HL-60 (cell line): ENCODE results near the gene MSH5.

Experiments
- DNase-seq, 2 experiments: peaks; one replicate each; pipeline ENCODE4 v3.0.0-alpha.2; 2010 to 2020; ENCODE audit warnings: low read depth in 1 of 2, low spot score in 1 of 2
- H3K27ac ChIP-seq: fragments of 250-450 bp; sonication (Bioruptor Pico); replicated peaks from 2 replicates; pipeline ENCODE4 v1.5.1; 2020; ENCODE audit warnings: mild to moderate bottlenecking, moderate library complexity
- H3K27me3 ChIP-seq: fragments of 250-450 bp; sonication (Bioruptor Pico); 2 replicates; pipeline ENCODE4 v1.5.1; 2021; ENCODE audit warnings: mild to moderate bottlenecking, moderate library complexity; ENCODE audit not compliant: insufficient read depth, poor library complexity, severe bottlenecking
- H3K4me3 ChIP-seq: replicated peaks from 2 replicates; pipeline ENCODE4 v1.5.1; 2011; ENCODE audit warnings: mild to moderate bottlenecking, control low read depth, low read length; ENCODE audit not compliant: insufficient read depth
- CTCF ChIP-seq: IDR thresholded peaks from one replicate; pipeline ENCODE4 v1.5.1; 2011; ENCODE audit warnings: low read length, control low read depth, inconsistent platforms; ENCODE audit not compliant: insufficient read depth
- GABPA ChIP-seq: IDR thresholded peaks from 2 replicates; pipeline ENCODE4 v1.6.1; 2012; ENCODE audit warnings: low read depth
- POLR2AphosphoS5 ChIP-seq: IDR thresholded peaks from 2 replicates; pipeline ENCODE4 v1.6.1; 2012; ENCODE audit warnings: low read depth
- REST ChIP-seq: IDR thresholded peaks from 2 replicates; pipeline ENCODE4 v1.6.1; 2012; ENCODE audit warnings: low read depth; ENCODE audit not compliant: insufficient replicate concordance
- SPI1 ChIP-seq: IDR thresholded peaks from 2 replicates; pipeline ENCODE4 v1.6.1; 2012; ENCODE audit warnings: low read depth, mild to moderate bottlenecking, borderline replicate concordance

Gene MSH5

GRCh38 chr6:31778193-31778592 is 38.4 kb downstream of the MSH5 start:
- TF ChIP-seq SPI1 (no peak), GABPA (no peak), CTCF (no peak), REST (no peak), POLR2AphosphoS5 (no peak)
- no peak overlapping the region for H3K27ac ChIP-seq
- no peak for DNase-seq
- H3K4me3 ChIP-seq = no peak overlapping the region
- no peaks in the 10 kb centered on the region for H3K27me3 ChIP-seq

- Histone ChIP-seq H3K4me3 (no peak overlapping the region), H3K27me3 (no peaks in the 10 kb centered on the region), H3K27ac (no peak overlapping the region)
- DNase-seq = no peak
- TF ChIP-seq CTCF = no peak
- no peak for TF ChIP-seq SPI1
- no peak for TF ChIP-seq GABPA
- TF ChIP-seq REST = no peak
- TF ChIP-seq POLR2AphosphoS5 = no peak
Observed at GRCh38 chr6:31778999-31779885, 39.4 kb downstream of the MSH5 start.

- Histone ChIP-seq H3K27ac (no peak overlapping the region), H3K4me3 (no peak overlapping the region), H3K27me3 (no peaks in the 10 kb centered on the region)
- no peak for TF ChIP-seq SPI1
- no peak for TF ChIP-seq CTCF
- TF ChIP-seq GABPA = no peak
- TF ChIP-seq REST = no peak
- TF ChIP-seq POLR2AphosphoS5 = no peak
- DNase-seq = no peak
Observed at GRCh38 chr6:31779908-31780307, 40.1 kb downstream of the MSH5 start.
